Articular chondrocyte of knee joint (primary cell): ENCODE measurements around the gene MPP3. TPM values are rescaled to one million over a fixed set of nuclear protein-coding genes. Genes with fewer than 3 reads are reported as not detected.

Experiments used
- total RNA-seq: library from RNA; depleted of rRNA; stranded (reverse); fragments of >200 nt; gene quantifications from 2 replicates; pipeline ENCODE4 v1.2.3, GENCODE V29; 2012

Gene MPP3
- total RNA-seq = 8.2 and 8.6 TPM in 2 replicates

GRCh38 chr17:43832976-43833829 lies at the start of gene MPP3:
TSS of gene MPP3 (minus strand) at chr17:43833146. CDS start at chr17:43831906, 1,240 bp downstream.

GRCh38 chr17:43846963-43847371 lies 14.0 kb upstream of the MPP3 start, which contains the start of gene CD300LG:
TSS of gene CD300LG (plus strand) at chr17:43847176. CDS start at chr17:43847217, 41 bp downstream.

GRCh38 chr17:43780135-43780534 lies 52.8 kb downstream of the MPP3 start, which contains the start of gene CFAP97D1:
TSS of gene CFAP97D1 (plus strand) at chr17:43780435. CDS start at chr17:43780463, 28 bp downstream.

GRCh38 chr17:43778337-43779144 lies 54.4 kb downstream of the MPP3 start, which contains the start of gene DUSP3:
TSS of gene DUSP3 (minus strand) at chr17:43778977. CDS start at chr17:43778924, 53 bp downstream.

GRCh38 chr17:43758497-43759174 lies 74.3 kb downstream of the MPP3 start, which contains the start of gene SOST:
TSS of gene SOST (minus strand) at chr17:43758791. CDS start at chr17:43758741, 50 bp downstream.

Other genes starting within 250 kb of the MPP3 start
- gene MEOX1, start 171.2 kb downstream of the MPP3 start, total RNA-seq = 0.11 and 0.26 TPM in 2 replicates
- not detected in 2 replicates for gene SOST, start 74.4 kb downstream of the MPP3 start, total RNA-seq
- gene DUSP3, start 54.2 kb downstream of the MPP3 start, total RNA-seq = 52.2 and 58.4 TPM in 2 replicates
- gene CFAP97D1, start 52.7 kb downstream of the MPP3 start, total RNA-seq = not detected in 2 replicates
- not detected in 2 replicates for gene CD300LG, start 14.0 kb upstream of the MPP3 start, total RNA-seq
- 3.7 and 3.9 TPM in 2 replicates for gene MPP2, start 74.4 kb upstream of the MPP3 start, total RNA-seq
- gene PPY, start 109.3 kb upstream of the MPP3 start, total RNA-seq = not detected in 2 replicates
- 0.11 and 0.13 TPM in 2 replicates for gene PYY, start 120.8 kb upstream of the MPP3 start, total RNA-seq
- gene NAGS, start 171.5 kb upstream of the MPP3 start, total RNA-seq = 0.43 and 0.65 TPM in 2 replicates
- gene TMEM101, start 181.8 kb upstream of the MPP3 start, total RNA-seq = 25.3 and 33.9 TPM in 2 replicates
- 68.2 and 77.1 TPM in 2 replicates for gene LSM12, start 233.5 kb upstream of the MPP3 start, total RNA-seq
- 27.2 and 29.8 TPM in 2 replicates for gene G6PC3, start 237.6 kb upstream of the MPP3 start, total RNA-seq